GM12878 (cell line): ENCODE results near the gene CAMK2D. TPM values are rescaled to one million over a fixed set of nuclear protein-coding genes. Genes with fewer than 3 reads are reported as not detected.

Experiments used
- ATAC-seq: fragments of 200-7000 bp; cut with Tn5 transposase; 3 replicates; pipeline ENCODE4 v1.9.1; 2020; ENCODE audit warnings: mild to moderate bottlenecking, moderate library complexity
- BruUV-seq: library from RNA; stranded (reverse); fragments of 400-500 nt; replicated peaks from 2 replicates; lab custom pipeline; 2021; lab: Mats Ljungman, UMichigan
- CTCF ChIA-PET: fragments of 300-600 bp; sonication (Branson Sonifier 250); formaldehyde crosslinking; extraction: SDS; loops from one replicate; lab custom pipeline; 2021; ENCODE audit warnings: inconsistent platforms; lab: Yijun Ruan, JAX
- POLR2A ChIA-PET: fragments of 350-600 bp; formaldehyde crosslinking; extraction: SDS; loops from one replicate; lab custom pipeline; 2021; ENCODE audit warnings: inconsistent platforms; lab: Charles Lee
- RAD21 ChIA-PET: fragments of 300-600 bp; sonication (Branson Sonifier 250); formaldehyde crosslinking; loops from one replicate; lab custom pipeline; 2023; ENCODE audit warnings: antibody characterized with exemption; ENCODE audit not compliant: unreplicated experiment; lab: Charles Lee
- SMC1A ChIA-PET: fragments of 300-600 bp; sonication (Branson Sonifier 250); formaldehyde crosslinking; loops from one replicate; lab custom pipeline; 2023; ENCODE audit not compliant: unreplicated experiment, uncharacterized antibody; lab: Charles Lee
- DNase-seq: peaks from one replicate; pipeline ENCODE4 v3.0.0-alpha.2; 2011; ENCODE audit warnings: low read depth, low spot score
- FAIRE-seq: peaks from 3 replicates; lab custom pipeline; 2011; peaks lifted over from hg19 to GRCh38; lab: Jason Lieb, UNC
- H2AFZ ChIP-seq: 2 replicates; pipeline ENCODE4 v1.6.0; 2011; ENCODE audit warnings: low read depth, low read length, control low read depth; ENCODE audit not compliant: control insufficient read depth
- H3K27ac ChIP-seq: 2 replicates; pipeline ENCODE4 v1.5.1; 2011; ENCODE audit warnings: control low read depth; ENCODE audit not compliant: control insufficient read depth, insufficient read depth
- H3K27me3 ChIP-seq, 2 experiments: replicated peaks in 1 of 2; 2 replicates each; pipeline versions ENCODE4 v1.6.0 to v1.6.1; 2011; ENCODE audit warnings: low read length in 1 of 2; ENCODE audit not compliant: control insufficient read depth in 2 of 2, insufficient read depth in 2 of 2
- H3K36me3 ChIP-seq, 2 experiments: 2 replicates each; pipeline ENCODE4 v1.5.1; 2011; ENCODE audit warnings: low read length in 1 of 2; ENCODE audit not compliant: control insufficient read depth in 2 of 2, insufficient read depth in 2 of 2
- H3K4me1 ChIP-seq: 2 replicates; pipeline ENCODE4 v1.6.1; 2011; ENCODE audit warnings: mild to moderate bottlenecking, low read length, moderate library complexity, mixed read lengths; ENCODE audit not compliant: control insufficient read depth, insufficient read depth
- H3K4me2 ChIP-seq: 2 replicates; pipeline ENCODE4 v1.6.0; 2011; ENCODE audit warnings: control low read depth; ENCODE audit not compliant: control insufficient read depth, insufficient read depth
- H3K4me3 ChIP-seq: fragments of 200-600 bp; sonication (generic); 2 replicates; pipeline ENCODE4 v1.5.1; 2016
- H3K79me2 ChIP-seq: 2 replicates; pipeline ENCODE4 v1.6.0; 2011; ENCODE audit warnings: low read length; ENCODE audit not compliant: control insufficient read depth, insufficient read depth
- H3K9ac ChIP-seq: 2 replicates; pipeline ENCODE4 v1.8.0; 2011; ENCODE audit warnings: low read length, control low read depth, mixed read lengths; ENCODE audit not compliant: control insufficient read depth, insufficient read depth
- H3K9me3 ChIP-seq: replicated peaks from 3 replicates; pipeline ENCODE4 v1.5.1; 2011; ENCODE audit warnings: mild to moderate bottlenecking, low read length; ENCODE audit not compliant: control insufficient read depth, insufficient read depth
- H4K20me1 ChIP-seq: 2 replicates; pipeline ENCODE4 v1.6.0; 2011; ENCODE audit not compliant: control insufficient read depth, insufficient read depth
- ATF7 ChIP-seq: fragments of 450-650 bp; IDR thresholded peaks from 2 replicates; pipeline ENCODE4 v1.6.1; 2016; ENCODE audit warnings: low read depth, mild to moderate bottlenecking
- FOXK2 ChIP-seq: fragments of 450-650 bp; IDR thresholded peaks from 2 replicates; pipeline ENCODE4 v1.6.1; 2017; ENCODE audit warnings: mild to moderate bottlenecking, moderate library complexity
- MEF2A ChIP-seq: IDR thresholded peaks from 2 replicates; pipeline ENCODE4 v1.6.1; 2011; ENCODE audit warnings: low read depth, mild to moderate bottlenecking, low read length, moderate library complexity; ENCODE audit not compliant: insufficient read depth
- SIN3A ChIP-seq: IDR thresholded peaks from 2 replicates; pipeline ENCODE4 v1.6.1; 2012; ENCODE audit warnings: low read depth, low read length, improper control_type of control experiment
- ZNF217 ChIP-seq: fragments of 450-650 bp; IDR thresholded peaks from 2 replicates; pipeline ENCODE4 v1.6.1; 2017; ENCODE audit warnings: antibody characterized with exemption, mild to moderate bottlenecking
- WGBS: methylation state at CpG from one replicate; pipeline ENCODE4 v1.1.6; 2016; ENCODE audit warnings: low lambda C conversion rate; ENCODE audit not compliant: insufficient replicate concordance, insufficient coverage; ENCODE audit errors: missing lambda C conversion rate; 5-methylcytosine and 5-hydroxymethylcytosine counted together
- in situ Hi-C: fragments of 300-500 bp; cut with MboI; formaldehyde crosslinking; loops from 9 replicates; pipeline ENCODE4 v1.14.3; 2018; ENCODE audit warnings: mixed read lengths
- intact Hi-C: fragments of 100-400 bp; cut with micrococcal nuclease; formaldehyde crosslinking; loops from one replicate; pipeline ENCODE4 v1.14.2; 2022; ENCODE audit not compliant: unreplicated experiment
- polyA plus RNA-seq, 11 experiments: library from polyadenylated mRNA; depleted of rRNA in 4 of 11; unstranded in 6 of 11; stranded (reverse) in 5 of 11; fragments of >200 nt; fragmentation: Nextera tagmentation in 4 of 11; fragmentation: Illumina TruSeq in 1 of 11; extraction: Ambion mirVana in 4 of 11; extraction: Trizol in 1 of 11; gene quantifications; 1 replicate in 1 of 11; 2 replicates in 10 of 11; pipeline versions ENCODE4 v1.2.1 to v1.2.3, GENCODE V29; 2011 to 2016; ENCODE audit warnings: inconsistent platforms in 2 of 11, missing spikeins in 2 of 11, low read depth in 1 of 11
- total RNA-seq, 4 experiments: library from RNA; depleted of rRNA in 3 of 4; stranded (reverse); fragments of >200 nt in 3 of 4; fragmentation: Illumina TruSeq in 1 of 4; extraction: Trizol in 1 of 4; gene quantifications; 2 replicates each; pipeline versions ENCODE4 v1.2.1 to v1.2.3, GENCODE V29; 2013 to 2021
- TF ChIP-seq, protein P1 (sequence below): fragments of 450-650 bp; IDR thresholded peaks from 2 replicates; pipeline ENCODE4 v1.6.1; 2017; ENCODE audit warnings: low read depth, mild to moderate bottlenecking, moderate library complexity

The CAMK2D gene
- total and polyA plus RNA-seq, 10 of the 15 experiments (the other 5 are each of a cell fraction or from before 2014, with no cell fraction given) = 6.9 to 88.5 (median 12.9) TPM

GRCh38 chr4:113594231-113594556, 167.3 kb downstream of the CAMK2D start:
- ChIA-PET POLR2A (interaction anchor here (0.6 to 2.0 kb wide), 5 partner anchors 18 to 30 kb away, joined by 3 to 5 read pairs (median 3); no protein-coding TSS in a partner anchor), RAD21 (interaction anchor here (0.8 to 4.7 kb wide), 3 partner anchors 16 to 29 kb away, joined by 3 to 41 read pairs (median 6); no protein-coding TSS in a partner anchor), SMC1A (interaction anchor here (0.8 to 7.3 kb wide), 10 partner anchors 10 to 243 kb away, joined by 3 to 64 read pairs (median 4); no protein-coding TSS in a partner anchor), CTCF (interaction anchor here (3.2 kb wide), 1 partner anchor 46 kb away, joined by 9 read pairs; no protein-coding TSS in a partner anchor)
- 0 out of 4 replicates have a peak, but pooled peaks cover 0 to under 1% of the 10 kb centered on the region in 2 experiments for H3K36me3 ChIP-seq
- intact Hi-C loops = no loop called here
- H3K4me1 ChIP-seq = peaks cover 7% of the 10 kb centered on the region; the same call in 1 of the 2 replicates
- no peaks in the 10 kb centered on the region for H4K20me1 ChIP-seq
- no peak overlapping the region for H3K4me3 ChIP-seq
- WGBS = 75% methylated on average over 2 of the region's 2 CpGs
- no peaks in the 10 kb centered on the region; the same call in 2 of the 3 replicates for H3K9me3 ChIP-seq
- no peak for FAIRE-seq
- H3K4me2 ChIP-seq = no peak overlapping the region; the same call in 1 of the 2 replicates
- BruUV-seq = no TSS peak
- no peak overlapping the region for H3K27ac ChIP-seq
- H3K79me2 ChIP-seq = no peaks in the 10 kb centered on the region
- no peak overlapping the region for H2AFZ ChIP-seq
- DNase-seq = no peak
- no peak overlapping the region for H3K9ac ChIP-seq
- TF ChIP-seq ATF7 (no peak), SIN3A (no peak), FOXK2 (no peak)
- ATAC-seq = no peak
- no peaks in the 10 kb centered on the region for H3K27me3 ChIP-seq
- in situ Hi-C loops = no loop called here

- SMC1A ChIA-PET = interaction anchor here (0.7 to 7.3 kb wide), 15 partner anchors 9 to 739 kb away, joined by 3 to 64 read pairs (median 5); no protein-coding TSS in a partner anchor
- DNase-seq = peak; percentile 8
- Histone ChIP-seq H3K27ac (no peak overlapping the region; the same call in 1 of the 2 replicates), H3K4me2 (no peak overlapping the region; the same call in 1 of the 2 replicates)
- POLR2A ChIA-PET = interaction anchor here (0.6 to 2.2 kb wide), 9 partner anchors 10 to 43 kb away, joined by 3 to 9 read pairs (median 3); no protein-coding TSS in a partner anchor
- TF ChIP-seq ZNF217 (no peak), MEF2A (0 out of 2 replicates have a peak, but pooled peaks have one; percentile 34)
- TF ChIP-seq, protein P1, sequence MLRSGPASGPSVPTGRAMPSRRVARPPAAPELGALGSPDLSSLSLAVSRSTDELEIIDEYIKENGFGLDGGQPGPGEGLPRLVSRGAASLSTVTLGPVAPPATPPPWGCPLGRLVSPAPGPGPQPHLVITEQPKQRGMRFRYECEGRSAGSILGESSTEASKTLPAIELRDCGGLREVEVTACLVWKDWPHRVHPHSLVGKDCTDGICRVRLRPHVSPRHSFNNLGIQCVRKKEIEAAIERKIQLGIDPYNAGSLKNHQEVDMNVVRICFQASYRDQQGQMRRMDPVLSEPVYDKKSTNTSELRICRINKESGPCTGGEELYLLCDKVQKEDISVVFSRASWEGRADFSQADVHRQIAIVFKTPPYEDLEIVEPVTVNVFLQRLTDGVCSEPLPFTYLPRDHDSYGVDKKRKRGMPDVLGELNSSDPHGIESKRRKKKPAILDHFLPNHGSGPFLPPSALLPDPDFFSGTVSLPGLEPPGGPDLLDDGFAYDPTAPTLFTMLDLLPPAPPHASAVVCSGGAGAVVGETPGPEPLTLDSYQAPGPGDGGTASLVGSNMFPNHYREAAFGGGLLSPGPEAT = peak; percentile 25; the same call in 1 of the 2 replicates
- TF ChIP-seq, all 136 proteins: peak for 2
- FAIRE-seq = no peak
- ChIA-PET RAD21 (interaction anchor here (0.8 to 4.7 kb wide), 7 partner anchors 9 to 167 kb away, joined by 3 to 41 read pairs (median 4); no protein-coding TSS in a partner anchor), CTCF (interaction anchor here (1.0 to 3.2 kb wide), 4 partner anchors 14 to 46 kb away, joined by 3 to 9 read pairs (median 5); no protein-coding TSS in a partner anchor)
- ATAC-seq = peak; percentile 84
- WGBS = 0% methylated on average over 1 of the region's 1 CpG
- no peak overlapping the region for H3K9ac ChIP-seq
- in situ Hi-C loops (no loop called here), intact Hi-C loops (no loop called here)
- H3K27me3 ChIP-seq = no peaks in the 10 kb centered on the region
- peaks cover 10% of the 10 kb centered on the region; the same call in 1 of the 2 replicates for H3K4me1 ChIP-seq
- no peaks in the 10 kb centered on the region for H4K20me1 ChIP-seq
- H3K79me2 ChIP-seq = no peaks in the 10 kb centered on the region
- BruUV-seq = no TSS peak
- no peak overlapping the region for H3K4me3 ChIP-seq
- peaks cover 2 to 3% of the 10 kb centered on the region in 2 experiments; a peak in 1 of 4 replicates for H3K36me3 ChIP-seq
- H2AFZ ChIP-seq = no peak overlapping the region
- H3K9me3 ChIP-seq = no peaks in the 10 kb centered on the region; the same call in 2 of the 3 replicates
Observed at GRCh38 chr4:113593400-113594230, 167.9 kb downstream of the CAMK2D start.
